ENCODE measurements around the gene TRIM62. TPM values are rescaled to one million over a fixed set of nuclear protein-coding genes. Genes with fewer than 3 reads are reported as not detected.

Gene TRIM62
- total and polyA plus RNA-seq, 3 donors from 2014 or later: 6.0 to 8.8 (median 6.2) TPM

DNA sequence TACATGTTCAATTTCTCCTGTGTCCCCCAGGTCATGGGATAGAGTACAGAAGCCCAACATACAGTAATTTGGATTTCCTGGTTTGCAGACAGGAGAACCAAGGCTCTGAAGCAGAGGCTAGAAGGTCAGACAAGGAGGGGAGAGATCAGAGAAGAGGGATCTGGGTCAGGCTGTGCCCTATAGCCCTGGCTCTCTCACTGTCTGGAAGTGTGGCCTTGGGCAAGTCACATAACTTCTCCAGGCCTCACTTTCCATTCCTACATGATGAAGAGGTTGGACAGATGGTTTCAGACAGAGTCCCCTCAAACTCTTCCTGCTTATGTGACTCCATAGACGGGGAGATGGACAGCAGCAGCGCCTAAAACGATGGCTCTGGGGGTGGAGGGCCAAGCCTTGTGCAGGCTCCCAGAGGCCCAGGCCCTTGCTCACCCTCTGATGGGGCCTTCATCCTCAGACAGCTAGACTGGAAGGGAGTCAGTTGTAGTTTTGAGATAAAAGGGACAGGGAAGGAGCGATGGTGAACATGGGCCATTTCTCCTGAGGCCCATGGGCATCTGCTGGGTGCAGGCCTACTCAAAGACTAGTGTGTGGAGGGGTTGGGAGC lies 2.9 kb downstream of the TRIM62 start:
- Histone ChIP-seq H3K27me3 (no peaks in the 10 kb centered on the region), H3K36me3 (ENCODE audit: low read depth, missing control alignments) (no peaks in the 10 kb centered on the region), H3K9me3 (no peaks in the 10 kb centered on the region), H3K4me1 (peaks cover 5% of the 10 kb centered on the region), H3K4me3 (no peak overlapping the region), H3K27ac (no peak overlapping the region)
- TF ChIP-seq POLR2A (IDR thresholded peaks at IDR 0.05): no peak
- no peak for TF ChIP-seq CTCF (IDR thresholded peaks at IDR 0.05)
- WGBS, 2 donors: 84 to 94% methylated on average over 3 to 4 of the region's 4 CpGs
- intact Hi-C loops (cut with DNase I; ENCODE audit: low total_unique reads): no loop called here
- no peak for DNase-seq

GRCh38 chr1:33177996-33178540 lies 3.8 kb downstream of the TRIM62 start:
- no peaks in the 10 kb centered on the region for H3K27me3 ChIP-seq
- no peak for TF ChIP-seq CTCF (IDR thresholded peaks at IDR 0.05)
- no peak for TF ChIP-seq POLR2A (IDR thresholded peaks at IDR 0.05)
- no peak overlapping the region for H3K4me3 ChIP-seq
- no peaks in the 10 kb centered on the region for H3K9me3 ChIP-seq
- DNase-seq: no peak
- intact Hi-C loops (cut with DNase I; ENCODE audit: low total_unique reads): no loop called here
- no peak overlapping the region for H3K27ac ChIP-seq
- peaks cover 5% of the 10 kb centered on the region for H3K4me1 ChIP-seq
- H3K36me3 ChIP-seq (ENCODE audit: low read depth, missing control alignments): no peaks in the 10 kb centered on the region
- 83 to 88% methylated on average over 2 to 3 of the region's 3 CpGs for WGBS, 2 donors

DNA sequence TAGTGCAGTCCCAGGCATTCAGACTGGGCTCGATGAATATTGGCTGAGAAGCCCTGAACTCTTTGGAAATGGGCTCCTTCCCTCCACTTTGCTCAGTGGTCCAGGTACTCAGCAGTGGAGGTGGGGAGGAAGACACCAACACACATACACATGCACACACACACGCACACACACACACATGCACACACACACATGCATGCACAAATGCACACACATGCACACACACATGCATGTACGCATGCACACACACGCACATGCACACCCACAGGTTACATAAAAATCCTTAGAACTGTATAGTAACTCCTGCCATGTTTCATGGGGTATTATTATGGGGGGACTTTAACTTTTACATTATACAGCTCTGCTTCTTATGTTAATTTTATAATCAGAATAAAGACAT lies 5.0 kb downstream of the TRIM62 start:
- intact Hi-C loops (cut with DNase I; ENCODE audit: low total_unique reads): no loop called here
- Histone ChIP-seq H3K9me3 (no peaks in the 10 kb centered on the region), H3K36me3 (ENCODE audit: low read depth, missing control alignments) (no peaks in the 10 kb centered on the region), H3K27me3 (no peaks in the 10 kb centered on the region), H3K27ac (no peak overlapping the region), H3K4me1 (peaks cover 5% of the 10 kb centered on the region), H3K4me3 (no peak overlapping the region)
- TF ChIP-seq POLR2A (IDR thresholded peaks at IDR 0.05) (no peak), CTCF (IDR thresholded peaks at IDR 0.05) (no peak)
- no peak for DNase-seq
- 43 to 78% methylated on average over 4 of the region's 4 CpGs for WGBS, 2 donors

DNA sequence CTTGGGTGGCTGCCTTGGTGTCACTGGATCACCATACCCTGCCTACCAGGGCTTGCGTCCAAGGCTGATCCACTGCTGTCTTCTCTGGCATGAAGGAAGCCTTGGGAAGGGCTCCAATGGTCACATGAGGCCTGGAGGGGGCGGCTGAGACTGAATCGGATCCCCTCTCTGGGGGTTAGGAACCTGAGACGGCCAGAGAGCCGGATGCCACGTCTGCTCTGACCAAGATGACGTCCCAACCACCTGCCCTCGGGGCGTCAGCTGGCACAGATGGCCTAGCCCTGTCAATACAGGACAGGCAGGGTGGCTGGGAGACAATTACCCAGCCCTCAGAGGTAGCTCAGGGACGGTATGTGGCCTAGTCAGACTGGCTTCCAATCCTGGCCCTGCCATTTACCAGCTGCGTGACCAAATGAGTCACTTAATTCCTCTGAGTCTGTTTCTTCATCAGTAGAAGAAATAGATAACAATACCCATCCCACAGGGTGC lies 5.4 kb downstream of the TRIM62 start:
- no peak for DNase-seq
- no peaks in the 10 kb centered on the region for H3K9me3 ChIP-seq
- 54 to 79% methylated on average over 11 of the region's 11 CpGs for WGBS, 2 donors

More for the DNA sequence above, 5.4 kb downstream of the TRIM62 start:
- Histone ChIP-seq H3K4me3 (no peak overlapping the region), H3K4me1 (peaks cover 5% of the 10 kb centered on the region), H3K36me3 (ENCODE audit: low read depth, missing control alignments) (no peaks in the 10 kb centered on the region), H3K27me3 (no peaks in the 10 kb centered on the region), H3K27ac (no peak overlapping the region)
- TF ChIP-seq POLR2A (IDR thresholded peaks at IDR 0.05) (no peak), CTCF (IDR thresholded peaks at IDR 0.05) (no peak)
- intact Hi-C loops (cut with DNase I; ENCODE audit: low total_unique reads): no loop called here

Data from testis (tissue), 3 donors.